ENCODE results near the gene GOLGA8K.
"Not testable (repeated sequence)": the region's sequence is repeated elsewhere in the genome, so short reads cannot be mapped to it uniquely, and the experiment has no call there.

The GOLGA8K gene
- total RNA-seq: 0 reads per million in 4 donors

GRCh38 chr15:32403192-32403591 lies at the start of gene GOLGA8K:
Gene GOLGA8K, minus strand, starts transcription at chr15:32403292. Its CDS starts 98 bp downstream, at chr15:32403194.
- not testable (repeated sequence) for DNase-seq

GRCh38 chr15:32440445-32440977 lies 37.4 kb upstream of the GOLGA8K start:
- DNase-seq: not testable (repeated sequence)

GRCh38 chr15:32434102-32434963 lies 31.2 kb upstream of the GOLGA8K start:
- DNase-seq: not testable (repeated sequence)

- DNase-seq: not testable (repeated sequence)
These were observed 24.5 kb upstream of the GOLGA8K start for GRCh38 chr15:32427635-32428034.

GRCh38 chr15:32426511-32426910 lies 23.4 kb upstream of the GOLGA8K start:
- DNase-seq: not testable (repeated sequence)

GRCh38 chr15:32407903-32408302 lies 4.8 kb upstream of the GOLGA8K start:
- DNase-seq: not testable (repeated sequence)

GRCh38 chr15:32396522-32396921 lies 6.6 kb downstream of the GOLGA8K start:
- DNase-seq: not testable (repeated sequence)

- not testable (repeated sequence) for DNase-seq
These were observed 8.3 kb downstream of the GOLGA8K start for GRCh38 chr15:32394745-32395144.

GRCh38 chr15:32388050-32388648 lies 14.9 kb downstream of the GOLGA8K start:
- not testable (repeated sequence) for DNase-seq

GRCh38 chr15:32385823-32386495 lies 17.1 kb downstream of the GOLGA8K start:
- not testable (repeated sequence) for DNase-seq

GRCh38 chr15:32374185-32374584 lies 28.9 kb downstream of the GOLGA8K start:
- not testable (repeated sequence) for DNase-seq

- not testable (repeated sequence) for DNase-seq
These were observed 29.4 kb downstream of the GOLGA8K start for GRCh38 chr15:32373707-32374106.

GRCh38 chr15:32372075-32372474 lies 31.0 kb downstream of the GOLGA8K start:
- not testable (repeated sequence) for DNase-seq

- DNase-seq: not testable (repeated sequence)
These were observed 32.6 kb downstream of the GOLGA8K start for GRCh38 chr15:32370526-32370925.

- DNase-seq: not testable (repeated sequence)
These were observed 33.0 kb downstream of the GOLGA8K start for GRCh38 chr15:32370064-32370463.

- not testable (repeated sequence) for DNase-seq
These were observed 36.6 kb downstream of the GOLGA8K start for GRCh38 chr15:32366492-32366891.

GRCh38 chr15:32365955-32366354 lies 37.1 kb downstream of the GOLGA8K start:
- not testable (repeated sequence) for DNase-seq

- DNase-seq: peak in 3 of 5 donors; percentile 17 to 42 (median 28)
These were observed 38.1 kb downstream of the GOLGA8K start for GRCh38 chr15:32364944-32365343.

- not testable (repeated sequence) for DNase-seq
These were observed 39.6 kb downstream of the GOLGA8K start for GRCh38 chr15:32363449-32363848.

GRCh38 chr15:32361662-32362061 lies 41.4 kb downstream of the GOLGA8K start:
- not testable (repeated sequence) for DNase-seq

GRCh38 chr15:32358462-32358861 lies 44.6 kb downstream of the GOLGA8K start:
- DNase-seq: not testable (repeated sequence)

- not testable (repeated sequence) for DNase-seq
These were observed 46.2 kb downstream of the GOLGA8K start for GRCh38 chr15:32356909-32357308.

- not testable (repeated sequence) for DNase-seq
These were observed 50.3 kb downstream of the GOLGA8K start for GRCh38 chr15:32352748-32353147.
